ENCODE measurements around the gene LBHD1.
"Not testable (repeated sequence)": the region's sequence is repeated elsewhere in the genome, so short reads cannot be mapped to it uniquely, and the experiment has no call there.

The LBHD1 gene

GRCh38 chr11:62654297-62654696 is 17.8 kb downstream of the LBHD1 start:
- no peaks in the 10 kb centered on the region for H3K27me3 Mint-ChIP-seq
- no peak for ATAC-seq
- peak overlapping the region; percentile 47 for H3K4me3 Mint-ChIP-seq
- no peaks in the 10 kb centered on the region for H3K9me3 Mint-ChIP-seq
- H3K36me3 Mint-ChIP-seq (ENCODE audit: low read depth): peaks cover 10% of the 10 kb centered on the region
- H3K4me1 Mint-ChIP-seq: peaks cover 23% of the 10 kb centered on the region
- no peak for DNase-seq
- H3K27ac Mint-ChIP-seq: peak overlapping the region; percentile 69

DNA sequence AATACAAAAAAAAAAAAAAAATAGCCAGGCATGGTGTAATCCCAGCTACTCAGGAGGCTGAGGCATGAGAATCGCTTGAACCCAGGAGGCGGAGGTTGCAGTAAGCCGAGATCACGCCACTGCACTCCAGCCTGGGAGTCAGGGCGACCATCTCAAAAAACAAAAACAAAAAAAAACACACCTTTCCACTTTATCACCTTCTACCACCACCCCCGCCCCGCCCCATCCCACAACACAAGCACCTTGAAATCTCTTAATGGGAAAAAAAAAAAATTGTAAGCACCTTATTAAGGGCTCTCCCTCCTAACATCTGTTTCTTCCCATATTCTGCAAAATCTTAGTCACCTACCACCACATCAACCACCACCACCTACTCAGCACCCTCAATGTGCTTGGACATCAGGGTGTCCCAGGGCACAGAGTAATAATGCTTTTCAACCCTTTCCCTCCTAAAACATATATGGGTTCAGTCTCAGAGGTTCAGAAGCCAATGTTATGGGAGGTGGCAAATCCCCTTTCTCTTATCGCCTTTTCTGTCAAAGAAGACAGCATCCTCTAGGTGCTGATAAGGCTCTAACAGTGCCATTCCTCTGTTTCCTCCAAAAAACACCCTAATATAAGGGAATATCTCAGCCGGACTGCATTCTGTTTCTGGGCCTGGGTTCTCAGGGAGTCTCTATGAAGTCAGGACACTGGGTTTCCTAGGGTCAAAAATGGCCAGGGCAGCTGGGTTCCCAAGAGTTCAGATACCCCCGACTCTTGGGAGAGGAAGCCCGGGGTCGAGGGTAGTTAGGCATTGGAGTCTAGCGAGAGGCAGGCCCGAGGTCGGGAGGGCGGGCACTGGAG is 19.7 kb downstream of the LBHD1 start:
- H3K27ac Mint-ChIP-seq: peak overlapping the region; percentile 92
- DNase-seq: no peak
- peaks cover 10% of the 10 kb centered on the region for H3K36me3 Mint-ChIP-seq (ENCODE audit: low read depth)
- ATAC-seq: no peak
- H3K27me3 Mint-ChIP-seq: no peaks in the 10 kb centered on the region
- peaks cover 27% of the 10 kb centered on the region for H3K4me1 Mint-ChIP-seq
- H3K4me3 Mint-ChIP-seq: peak overlapping the region; percentile 94
- H3K9me3 Mint-ChIP-seq: no peaks in the 10 kb centered on the region

DNA sequence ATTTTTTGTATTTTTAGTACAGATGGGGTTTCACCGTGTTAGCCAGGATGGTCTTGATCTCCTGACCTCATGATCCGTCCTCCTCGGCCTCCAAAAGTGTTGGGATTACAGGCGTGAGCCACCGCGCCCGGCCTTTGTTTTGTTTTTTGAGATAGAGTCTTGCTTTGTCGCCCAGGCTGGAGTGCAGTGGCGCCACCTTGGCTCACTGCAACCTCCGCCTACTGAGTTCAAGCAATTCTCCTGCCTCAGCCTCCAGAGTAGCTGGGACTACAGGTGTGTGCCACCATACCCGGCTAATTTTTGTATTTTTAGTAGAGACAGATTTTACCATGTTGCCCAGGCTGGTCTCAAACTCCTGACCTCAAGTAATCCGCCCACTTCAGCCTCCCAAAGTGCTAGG is 21.8 kb downstream of the LBHD1 start:
- H3K27ac Mint-ChIP-seq: peak overlapping the region; percentile 83
- not testable (repeated sequence) for DNase-seq, H3K9me3 Mint-ChIP-seq, ATAC-seq, H3K27me3 Mint-ChIP-seq, H3K4me3 Mint-ChIP-seq
- H3K4me1 Mint-ChIP-seq: peaks cover 36% of the 10 kb centered on the region
- peaks cover 15% of the 10 kb centered on the region for H3K36me3 Mint-ChIP-seq (ENCODE audit: low read depth)

DNA sequence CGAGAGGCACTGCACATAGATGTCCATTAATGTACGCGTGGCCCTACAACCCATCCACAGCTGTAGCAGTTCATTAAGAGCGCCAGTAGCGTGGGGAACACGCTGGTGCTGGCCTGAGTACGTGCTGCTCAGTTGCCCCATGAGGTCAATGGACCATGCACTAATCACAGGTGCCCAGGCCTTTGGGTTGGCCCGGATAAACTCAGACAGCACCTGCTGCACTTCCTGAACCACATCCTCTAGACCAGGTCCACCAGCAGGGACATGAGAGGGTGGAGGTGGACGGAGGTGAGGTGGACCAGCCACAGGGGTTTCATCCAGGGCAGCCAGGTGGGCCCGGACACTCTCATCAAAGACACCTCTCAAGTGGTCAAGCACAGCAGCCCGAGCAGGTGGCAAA is 22.6 kb downstream of the LBHD1 start:
- peak overlapping the region; percentile 63 for H3K27ac Mint-ChIP-seq
- no peak for DNase-seq
- peaks cover 42% of the 10 kb centered on the region for H3K4me1 Mint-ChIP-seq
- ATAC-seq: no peak
- H3K9me3 Mint-ChIP-seq: no peaks in the 10 kb centered on the region
- no peak overlapping the region for H3K4me3 Mint-ChIP-seq
- no peaks in the 10 kb centered on the region for H3K27me3 Mint-ChIP-seq
- H3K36me3 Mint-ChIP-seq (ENCODE audit: low read depth): peaks cover 15% of the 10 kb centered on the region

DNA sequence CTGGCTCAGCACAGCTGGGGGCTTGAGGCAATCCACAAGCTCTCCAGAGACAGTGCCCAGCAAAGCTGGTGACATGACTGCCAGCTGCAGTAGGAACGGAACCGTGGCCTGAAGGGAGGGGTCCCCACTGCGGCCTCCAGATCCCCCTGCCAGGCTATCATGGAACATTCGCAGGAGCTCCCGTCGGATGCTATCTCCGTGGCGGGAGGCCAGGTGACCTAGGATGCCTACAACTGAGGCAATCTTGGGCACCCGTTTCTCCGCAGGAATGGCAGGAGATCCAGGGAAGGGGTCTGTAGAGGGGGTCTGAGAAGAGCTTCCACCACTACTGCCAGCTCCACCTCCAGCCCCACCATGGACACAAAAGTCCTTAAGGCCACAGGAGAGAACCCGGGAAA is 23.1 kb downstream of the LBHD1 start:
- peaks cover 42% of the 10 kb centered on the region for H3K4me1 Mint-ChIP-seq
- H3K27ac Mint-ChIP-seq: no peak overlapping the region
- peaks cover 21% of the 10 kb centered on the region for H3K36me3 Mint-ChIP-seq (ENCODE audit: low read depth)
- H3K4me3 Mint-ChIP-seq: no peak overlapping the region
- no peaks in the 10 kb centered on the region for H3K27me3 Mint-ChIP-seq
- no peak for ATAC-seq
- no peaks in the 10 kb centered on the region for H3K9me3 Mint-ChIP-seq
- no peak for DNase-seq

GRCh38 chr11:62648185-62648966 is 23.7 kb downstream of the LBHD1 start:
- peak overlapping the region; percentile 18 for H3K27ac Mint-ChIP-seq

DNA sequence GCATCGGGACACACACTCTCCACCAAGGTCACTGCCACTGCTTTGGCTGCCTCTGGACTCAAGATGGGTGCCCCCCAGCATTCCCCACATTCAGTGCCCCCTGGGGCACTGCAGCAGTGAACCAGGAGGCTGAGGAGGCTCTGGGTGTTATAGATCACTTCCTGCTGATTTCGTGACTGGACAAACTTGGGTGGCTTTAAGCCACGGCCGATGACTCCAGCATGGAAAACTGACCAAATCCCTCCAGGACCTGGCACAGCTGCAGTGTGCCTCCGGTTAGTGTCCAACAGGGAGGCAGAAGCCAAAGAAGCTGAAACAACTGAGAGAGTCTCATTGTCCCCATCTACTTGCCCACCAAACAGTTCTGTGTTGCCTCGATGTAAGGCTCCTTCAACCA is 24.5 kb downstream of the LBHD1 start:
- Mint-ChIP-seq H3K36me3 (ENCODE audit: low read depth) (peaks cover 26% of the 10 kb centered on the region), H3K4me3 (no peak overlapping the region), H3K27me3 (no peaks in the 10 kb centered on the region), H3K9me3 (no peaks in the 10 kb centered on the region), H3K4me1 (peaks cover 37% of the 10 kb centered on the region), H3K27ac (peak overlapping the region; percentile 18)
- ATAC-seq: no peak
- DNase-seq: no peak

More at GRCh38 chr11:62648185-62648966, 23.7 kb downstream of the LBHD1 start:
- ATAC-seq (no peak), DNase-seq (no peak)
- Mint-ChIP-seq H3K9me3 (no peaks in the 10 kb centered on the region), H3K36me3 (ENCODE audit: low read depth) (peaks cover 21% of the 10 kb centered on the region), H3K4me3 (no peak overlapping the region), H3K27me3 (no peaks in the 10 kb centered on the region), H3K4me1 (peaks cover 39% of the 10 kb centered on the region)

GRCh38 chr11:62646825-62647608 is 25.1 kb downstream of the LBHD1 start:
- no peak for ATAC-seq
- Mint-ChIP-seq H3K27me3 (no peaks in the 10 kb centered on the region), H3K27ac (peak overlapping the region; percentile 95), H3K4me3 (peak overlapping the region; percentile 97), H3K4me1 (peaks cover 33% of the 10 kb centered on the region), H3K9me3 (no peaks in the 10 kb centered on the region), H3K36me3 (ENCODE audit: low read depth) (peaks cover 25% of the 10 kb centered on the region)
- no peak for DNase-seq

DNA sequence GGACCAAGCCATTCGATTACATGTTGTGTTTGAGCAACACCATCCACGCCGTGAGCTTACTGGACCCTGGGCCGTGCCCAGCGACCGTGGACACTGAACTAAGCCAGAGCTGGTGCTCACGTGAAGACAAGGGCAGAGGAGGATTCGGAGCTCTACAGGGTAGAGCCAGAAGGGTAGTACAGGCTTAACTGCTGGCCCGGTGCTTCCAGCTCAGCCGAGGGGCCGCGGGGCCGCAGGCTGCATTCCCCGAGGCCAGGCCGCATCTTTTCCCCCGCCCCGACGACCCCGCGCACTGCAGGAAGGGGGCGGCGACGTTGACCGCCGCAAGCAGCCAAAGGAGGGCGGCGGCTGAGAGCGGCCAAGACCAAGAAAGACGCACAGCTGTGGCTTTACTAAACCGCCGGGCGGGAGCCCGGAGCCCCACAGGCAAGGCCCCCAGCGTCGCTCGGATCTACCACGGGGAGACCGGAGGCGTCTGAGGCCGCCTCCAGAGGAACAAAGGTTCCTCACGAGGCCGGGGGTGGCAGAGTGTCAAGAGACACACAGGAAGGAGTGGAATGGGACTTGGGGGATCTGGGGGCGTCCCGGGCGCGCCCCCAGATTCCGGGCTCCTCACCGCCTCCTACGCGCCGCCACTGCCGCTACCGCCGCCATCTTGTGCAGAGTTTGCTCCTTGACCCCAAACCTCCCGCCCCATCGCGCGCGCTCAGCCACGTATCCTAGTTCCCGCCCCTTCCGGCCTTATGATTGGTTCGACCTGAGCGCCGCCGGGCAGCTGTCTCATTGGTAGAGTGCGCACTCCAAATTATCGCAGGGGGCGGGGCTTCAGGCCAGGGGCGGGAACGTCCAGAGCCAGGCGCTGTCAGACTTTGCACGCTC is 25.9 kb downstream of the LBHD1 start, which contains the start of gene GANAB:
Gene GANAB, minus strand, starts transcription at position 668 of the 879 bp plus-strand sequence. Its CDS starts 14 bp downstream, at position 654.
- DNase-seq: peak; percentile 99
- Mint-ChIP-seq H3K4me1 (peaks cover 34% of the 10 kb centered on the region), H3K27me3 (no peaks in the 10 kb centered on the region), H3K27ac (peak within 1 kb of the TSS; percentile 95), H3K4me3 (peak within 1 kb of the TSS; percentile 97), H3K9me3 (no peaks in the 10 kb centered on the region), H3K36me3 (ENCODE audit: low read depth) (peaks cover 25% of the 10 kb centered on the region)
- peak; percentile 96 for ATAC-seq

DNA sequence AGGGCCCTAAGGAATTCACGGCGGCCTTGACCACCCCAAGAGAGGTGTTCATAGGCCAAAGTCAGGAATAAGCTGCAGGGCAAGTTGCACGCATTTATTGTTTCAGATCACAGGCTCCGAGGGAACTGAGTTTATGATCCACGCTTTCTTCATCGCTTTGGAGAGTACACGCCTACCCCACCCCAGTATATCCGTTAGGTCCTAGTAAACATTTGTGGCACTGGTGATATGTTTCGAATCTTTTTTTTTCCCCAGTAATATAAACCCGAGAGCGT is 26.5 kb downstream of the LBHD1 start:
- Mint-ChIP-seq H3K9me3 (no peaks in the 10 kb centered on the region), H3K4me1 (peaks cover 37% of the 10 kb centered on the region), H3K27me3 (no peaks in the 10 kb centered on the region), H3K4me3 (peak overlapping the region; percentile 97), H3K36me3 (ENCODE audit: low read depth) (peaks cover 25% of the 10 kb centered on the region), H3K27ac (peak overlapping the region; percentile 95)
- DNase-seq (no peak), ATAC-seq (no peak)

- Mint-ChIP-seq H3K27ac (peak overlapping the region; percentile 57), H3K36me3 (ENCODE audit: low read depth) (peaks cover 29% of the 10 kb centered on the region), H3K27me3 (no peaks in the 10 kb centered on the region), H3K9me3 (no peaks in the 10 kb centered on the region), H3K4me3 (peak overlapping the region; percentile 46), H3K4me1 (peaks cover 48% of the 10 kb centered on the region)
- DNase-seq: no peak
- no peak for ATAC-seq
These were observed 27.8 kb downstream of the LBHD1 start for GRCh38 chr11:62644220-62644619.

GRCh38 chr11:62632492-62632891 is 39.6 kb downstream of the LBHD1 start:
- no peaks in the 10 kb centered on the region for H3K27me3 Mint-ChIP-seq
- no peaks in the 10 kb centered on the region for H3K9me3 Mint-ChIP-seq
- peaks cover 14% of the 10 kb centered on the region for H3K4me1 Mint-ChIP-seq
- H3K4me3 Mint-ChIP-seq: no peak overlapping the region
- DNase-seq (no peak), ATAC-seq (no peak)
- H3K36me3 Mint-ChIP-seq (ENCODE audit: low read depth): peaks cover 72% of the 10 kb centered on the region
- no peak overlapping the region for H3K27ac Mint-ChIP-seq

DNA sequence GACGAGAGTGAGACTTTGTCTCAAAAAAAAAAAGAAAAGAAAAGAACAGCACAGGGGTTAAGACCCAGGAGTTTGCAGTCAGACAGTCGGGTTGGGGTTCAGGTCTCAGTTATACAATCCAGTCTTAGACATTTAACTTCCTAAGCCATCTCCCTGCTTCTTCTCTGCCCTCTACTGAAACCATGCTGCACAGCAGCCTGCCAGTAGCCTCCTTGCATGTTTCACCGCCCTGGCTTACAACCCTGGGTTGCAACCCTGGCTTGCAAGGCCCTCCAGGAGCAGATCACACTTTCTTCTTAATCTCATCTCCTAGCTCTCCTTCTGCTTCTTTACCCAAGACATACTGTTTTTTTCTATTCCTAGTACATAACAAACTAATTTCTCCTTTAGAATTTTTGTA is 44.4 kb downstream of the LBHD1 start:
- Mint-ChIP-seq H3K27ac (peak overlapping the region; percentile 32), H3K27me3 (no peaks in the 10 kb centered on the region), H3K9me3 (no peaks in the 10 kb centered on the region), H3K4me3 (no peak overlapping the region), H3K4me1 (peaks cover 3% of the 10 kb centered on the region), H3K36me3 (ENCODE audit: low read depth) (peaks cover 57% of the 10 kb centered on the region)
- ATAC-seq: no peak
- DNase-seq: no peak
